ENCODE data around the gene WDR45.

WDR45 gene

DNA sequence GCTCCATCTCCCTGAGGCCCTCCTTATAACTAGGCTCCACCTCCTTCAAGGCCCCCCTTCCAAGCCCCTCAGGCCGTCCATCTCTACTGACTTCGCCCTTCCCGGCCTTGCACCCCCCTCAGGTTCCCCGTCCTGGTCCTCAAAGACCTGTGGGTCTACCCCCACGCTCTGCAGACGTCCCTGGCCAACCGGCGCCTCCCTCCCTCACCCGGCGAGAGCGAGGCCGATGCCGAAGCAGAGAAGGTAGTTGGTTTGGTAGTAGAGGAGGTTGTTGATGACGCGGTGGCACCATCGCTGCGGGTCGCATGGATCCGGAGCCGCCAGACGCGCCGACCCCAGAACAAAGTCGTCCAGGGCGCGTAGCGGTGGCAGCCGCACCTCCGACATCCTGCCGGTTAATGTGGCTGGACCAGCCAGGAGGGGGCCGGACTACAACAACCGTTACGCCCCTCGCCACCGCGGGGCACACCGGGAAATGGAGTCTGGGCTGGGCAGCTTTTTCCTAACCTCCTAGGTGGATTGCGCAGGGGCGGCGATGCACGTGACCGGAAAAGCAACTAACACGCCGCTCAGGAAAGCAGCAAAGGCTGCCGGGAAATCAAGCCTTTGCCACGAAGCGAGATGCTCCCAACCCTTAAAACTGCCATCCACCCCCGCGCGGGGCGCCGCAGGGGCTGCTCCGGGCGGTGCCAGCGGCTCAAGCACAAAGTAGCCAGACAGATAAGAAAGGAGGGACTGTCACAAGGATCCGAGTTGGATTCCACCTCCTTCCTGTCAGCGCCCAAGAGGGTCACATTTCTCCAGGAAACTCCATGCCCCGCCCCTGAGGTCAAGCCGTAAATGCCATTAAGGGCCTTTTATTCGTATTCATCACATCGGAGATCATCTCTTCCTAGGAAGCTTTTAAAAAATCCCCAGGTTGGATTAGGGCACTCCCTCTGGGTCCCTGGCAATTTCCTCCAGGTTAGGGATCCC is 5.8 kb downstream of the WDR45 start, which contains the start of gene PRAF2:
PRAF2 (minus strand) TSS at position 402 of the 975 bp plus-strand sequence; CDS start at position 387, 15 bp downstream.
- peak; percentile 44 for DNase-seq

DNA sequence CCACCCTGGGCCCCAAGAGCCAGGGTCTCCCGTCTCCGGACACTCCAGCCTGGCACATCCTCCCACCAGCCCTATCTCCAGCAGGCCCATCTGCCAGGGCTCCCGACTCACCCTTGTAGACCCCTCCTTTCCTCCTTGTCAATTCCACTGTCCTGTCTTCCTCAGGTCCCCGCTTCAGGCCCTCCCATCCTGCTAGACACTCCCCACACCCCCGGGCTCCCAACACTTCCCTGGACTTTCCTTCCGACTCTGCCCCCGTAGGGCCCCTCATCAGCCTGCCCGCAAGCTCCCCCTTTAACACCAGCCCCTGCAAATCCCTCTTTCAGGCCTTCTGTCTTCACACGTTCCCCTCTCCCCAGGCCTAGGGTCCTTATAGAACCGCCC is 7.0 kb downstream of the WDR45 start:
- DNase-seq: no peak

DNA sequence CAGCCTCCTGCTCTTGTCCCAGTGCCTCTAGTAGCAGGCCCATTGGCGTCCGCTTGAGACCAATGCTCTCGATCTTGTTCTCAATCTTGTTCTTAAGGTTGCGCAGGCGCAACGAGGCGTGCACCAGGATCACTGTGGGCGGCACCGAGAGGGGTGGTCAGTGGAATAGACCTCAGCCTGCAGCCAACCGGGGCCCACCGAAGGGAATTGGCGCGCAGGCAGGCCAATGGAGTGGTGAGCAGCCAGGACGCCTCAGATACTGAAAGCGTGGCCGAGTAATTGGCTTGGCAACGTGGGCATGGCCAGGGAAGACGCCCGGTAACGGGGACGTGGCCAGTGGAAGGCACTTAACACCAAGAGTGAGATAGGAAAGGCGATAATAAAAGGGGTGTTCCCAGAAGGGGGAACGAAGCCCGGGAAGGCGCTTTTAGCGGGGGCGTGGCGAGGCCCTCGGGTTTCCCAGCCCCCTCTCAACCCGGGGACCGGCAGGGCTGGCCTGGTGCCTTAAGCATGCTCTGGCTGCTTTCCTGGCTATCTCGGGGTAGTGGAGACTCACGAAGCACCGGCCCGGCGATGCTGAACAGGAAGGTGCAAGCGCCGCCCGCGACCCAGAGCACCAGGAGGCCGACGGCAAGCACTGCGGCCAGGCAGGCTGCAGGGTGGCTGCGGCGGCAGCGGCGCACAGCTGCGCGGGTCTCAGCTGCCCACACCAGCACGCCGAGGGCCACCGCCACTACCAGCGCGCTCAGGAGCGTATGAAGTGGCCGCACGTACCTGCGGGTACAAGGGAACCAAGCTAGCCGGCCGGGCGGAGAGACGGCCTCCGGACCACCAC is 7.6 kb downstream of the WDR45 start:
- DNase-seq: no peak

DNA sequence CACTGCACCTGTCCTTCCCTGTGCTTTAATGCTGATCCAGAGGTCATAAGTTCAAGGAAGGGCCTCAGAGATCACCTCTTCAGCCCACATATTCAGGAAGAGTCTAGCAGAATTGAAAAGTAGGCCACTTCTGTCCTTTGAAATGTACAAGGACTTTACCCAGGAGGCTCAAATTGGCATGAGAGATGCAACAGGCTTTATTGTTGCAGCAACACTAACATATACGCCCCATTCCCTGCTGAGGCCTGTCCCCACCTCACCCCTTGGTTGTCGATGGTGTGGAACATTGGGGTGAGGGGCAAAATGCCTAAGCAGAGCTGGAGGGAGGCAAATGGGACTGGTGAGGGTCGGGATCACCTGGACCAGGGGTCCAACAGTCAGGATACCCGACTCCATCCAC is 8.7 kb downstream of the WDR45 start:
- no peak for DNase-seq

DNA sequence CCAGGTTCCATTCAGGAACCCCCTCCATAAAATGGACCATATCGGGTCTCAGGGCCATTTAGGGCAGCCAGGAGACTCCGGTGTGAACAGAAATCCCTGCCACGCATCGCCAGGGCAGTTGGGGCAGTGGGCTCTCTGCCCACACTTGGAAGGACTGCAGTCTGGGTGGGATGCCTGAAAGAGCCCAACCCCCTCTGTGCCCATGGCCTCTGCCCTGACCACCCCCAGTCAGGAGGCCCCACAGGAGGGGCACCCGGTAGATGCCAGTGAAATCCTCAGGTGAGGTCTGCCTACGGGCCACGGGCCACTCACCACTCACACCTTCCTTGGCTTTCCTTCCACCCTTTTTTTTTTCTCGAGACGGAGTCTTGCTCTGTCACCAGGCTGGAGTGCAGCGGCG is 10.6 kb downstream of the WDR45 start:
- no peak for DNase-seq

DNA sequence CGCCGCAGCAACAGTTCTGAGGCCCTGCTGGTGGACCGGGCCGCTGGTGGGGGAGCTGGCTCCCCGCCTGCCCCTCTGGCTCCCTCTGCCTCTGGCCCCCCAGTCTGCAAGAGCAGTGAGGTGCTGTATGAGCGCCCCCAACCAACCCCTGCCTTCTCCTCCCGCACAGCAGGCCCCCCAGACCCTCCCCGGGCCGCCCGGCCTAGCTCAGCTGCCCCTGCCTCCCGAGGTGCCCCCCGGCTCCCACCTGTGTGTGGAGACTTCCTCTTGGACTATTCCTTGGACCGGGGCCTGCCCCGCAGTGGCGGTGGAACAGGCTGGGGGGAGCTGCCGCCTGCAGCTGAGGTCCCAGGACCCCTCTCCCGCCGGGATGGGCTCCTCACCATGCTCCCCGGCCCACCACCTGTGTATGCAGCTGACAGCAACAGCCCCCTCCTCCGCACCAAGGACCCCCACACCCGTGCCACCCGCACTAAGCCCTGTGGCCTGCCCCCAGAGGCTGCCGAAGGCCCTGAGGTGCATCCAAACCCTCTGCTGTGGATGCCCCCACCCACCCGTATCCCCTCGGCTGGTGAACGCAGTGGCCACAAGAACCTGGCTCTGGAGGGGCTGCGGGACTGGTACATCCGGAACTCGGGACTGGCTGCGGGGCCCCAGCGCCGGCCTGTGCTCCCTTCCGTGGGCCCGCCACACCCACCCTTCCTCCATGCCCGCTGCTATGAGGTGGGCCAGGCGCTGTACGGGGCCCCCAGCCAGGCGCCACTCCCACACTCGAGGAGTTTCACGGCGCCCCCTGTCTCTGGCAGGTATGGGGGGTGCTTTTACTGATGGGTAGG is 12.2 kb downstream of the WDR45 start:
- DNase-seq: no peak

DNA sequence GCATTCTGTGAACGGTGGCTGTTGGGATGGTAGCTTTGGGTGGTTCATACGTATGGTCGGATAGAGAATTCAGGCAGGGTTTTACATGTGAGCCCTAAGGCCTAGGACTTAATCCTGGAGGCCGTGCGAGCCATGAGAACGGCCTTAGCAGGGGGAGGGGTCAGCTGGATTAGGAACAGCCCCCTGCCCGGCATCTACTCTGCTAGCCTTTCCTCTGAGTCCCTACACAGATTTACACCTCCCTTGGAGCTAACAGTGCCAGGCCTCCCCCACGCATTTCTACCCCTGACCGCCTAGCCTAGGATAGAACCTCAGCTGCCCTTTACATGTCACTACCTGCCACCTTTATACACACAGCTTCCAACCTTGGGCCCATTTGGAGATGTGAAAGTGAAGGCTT is 13.0 kb downstream of the WDR45 start:
- no peak for DNase-seq

DNA sequence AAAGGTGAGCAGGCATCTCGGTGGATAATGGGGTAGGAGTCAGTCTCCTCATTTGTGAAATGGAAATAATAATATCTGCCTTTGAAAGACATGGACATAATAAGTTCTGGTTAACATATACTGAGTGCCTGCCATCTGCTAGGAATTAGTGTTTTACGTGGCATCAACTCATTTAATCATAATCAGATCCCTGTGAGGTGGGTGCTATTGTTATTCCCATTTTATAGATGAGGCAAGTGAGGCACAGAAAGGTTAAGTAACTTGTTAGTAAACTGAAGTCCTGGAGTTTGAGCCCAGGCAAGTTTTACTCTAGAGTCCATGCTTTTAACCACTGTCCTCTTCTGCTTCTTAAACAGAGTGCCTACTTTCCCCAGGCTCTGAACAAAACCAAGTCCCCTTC is 13.4 kb downstream of the WDR45 start:
- DNase-seq: no peak

DNA sequence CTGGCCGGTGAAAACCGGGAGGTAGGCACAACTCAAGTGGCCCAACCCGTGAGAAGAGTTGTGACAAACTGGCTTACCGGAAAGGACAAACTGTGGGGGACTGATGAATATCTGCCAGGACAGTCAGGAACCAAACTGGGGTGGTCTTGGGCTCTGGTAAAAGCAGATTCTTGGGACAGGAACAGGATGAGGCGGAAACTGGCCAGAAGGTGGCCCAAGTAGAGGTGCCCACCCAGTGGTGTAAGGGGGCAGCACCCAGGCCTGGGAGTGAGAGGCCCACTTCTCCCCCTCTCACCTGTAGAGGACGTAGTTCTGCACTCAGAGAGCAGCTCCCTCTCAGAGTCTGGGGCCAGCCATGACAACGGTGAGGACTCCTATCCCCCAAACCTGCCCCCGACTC is 15.0 kb downstream of the WDR45 start:
- no peak for DNase-seq

DNA sequence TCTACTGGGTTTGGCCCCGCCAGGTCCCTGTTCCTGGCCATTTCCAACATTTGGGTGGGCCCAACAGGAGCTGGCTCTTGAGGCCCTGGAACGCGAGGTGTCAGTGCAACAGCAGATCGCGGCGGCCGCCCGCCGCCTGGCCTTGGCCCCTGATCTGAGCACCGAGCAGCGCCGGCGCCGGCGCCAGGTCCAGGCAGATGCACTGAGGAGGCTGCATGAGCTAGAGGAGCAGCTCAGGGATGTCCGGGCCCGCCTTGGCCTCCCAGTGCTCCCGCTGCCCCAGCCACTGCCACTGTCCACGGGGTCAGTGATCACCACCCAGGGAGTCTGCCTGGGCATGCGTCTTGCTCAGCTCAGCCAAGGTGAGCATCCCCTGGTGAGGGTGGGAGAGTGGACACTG is 15.4 kb downstream of the WDR45 start:
- no peak for DNase-seq

DNA sequence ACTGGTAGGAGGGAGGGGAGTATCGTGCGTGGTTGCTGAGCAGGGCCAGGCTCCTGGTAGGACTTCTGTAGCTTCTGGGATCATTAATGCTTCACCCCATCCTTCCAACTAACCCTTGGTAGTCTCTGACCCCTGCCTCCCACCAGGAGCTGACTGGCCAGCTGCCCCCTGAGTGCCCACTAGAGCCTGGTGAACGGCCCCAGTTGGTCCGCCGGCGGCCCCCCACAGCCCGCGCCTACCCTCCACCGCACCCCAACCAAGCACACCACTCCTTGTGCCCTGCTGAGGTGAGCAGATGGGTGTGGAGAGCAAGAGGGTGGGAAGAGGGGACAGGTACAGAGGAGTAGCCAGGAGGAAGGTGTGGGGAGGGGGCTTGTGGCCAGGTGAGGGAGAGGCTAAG is 16.0 kb downstream of the WDR45 start:
- no peak for DNase-seq

DNA sequence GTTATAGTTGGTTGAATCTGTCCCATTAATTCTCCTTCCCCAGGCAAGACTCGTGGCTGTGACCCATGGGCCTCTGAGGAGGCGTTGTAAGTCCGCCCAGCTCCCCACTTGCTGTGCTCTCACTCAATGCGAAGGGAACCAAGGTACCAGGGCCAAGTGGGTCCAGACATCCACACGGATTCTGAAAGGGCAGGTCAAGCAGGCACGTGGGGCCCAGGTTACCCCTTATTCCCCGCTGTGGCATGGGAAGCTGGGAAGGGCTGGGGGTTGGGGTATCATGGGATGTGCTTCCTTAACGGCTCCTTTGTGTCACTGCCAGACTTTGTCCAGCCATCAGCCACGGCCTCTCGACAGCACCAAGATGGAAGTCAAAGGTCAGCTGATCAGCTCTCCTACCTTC is 17.8 kb downstream of the WDR45 start:
- DNase-seq: no peak

DNA sequence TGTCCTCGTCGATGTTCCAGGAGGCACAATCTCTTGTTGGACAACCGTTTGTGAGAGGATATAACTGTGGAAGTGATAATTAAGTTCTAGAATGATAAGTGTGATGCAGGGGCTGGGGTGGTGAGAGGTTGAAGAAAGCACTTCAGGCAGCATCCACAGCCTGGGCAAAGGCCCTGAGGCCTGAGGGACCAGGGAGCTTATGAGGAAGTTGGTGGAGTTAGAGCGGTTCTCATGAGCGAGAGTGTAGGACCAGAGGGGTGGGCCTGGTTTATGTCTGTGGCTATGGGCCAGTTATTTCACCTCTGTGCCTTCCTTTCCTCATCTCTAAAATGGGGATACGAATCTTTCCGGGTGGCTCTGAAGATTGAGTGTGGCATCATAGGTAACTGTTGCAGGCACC is 18.2 kb downstream of the WDR45 start:
- DNase-seq: no peak

DNA sequence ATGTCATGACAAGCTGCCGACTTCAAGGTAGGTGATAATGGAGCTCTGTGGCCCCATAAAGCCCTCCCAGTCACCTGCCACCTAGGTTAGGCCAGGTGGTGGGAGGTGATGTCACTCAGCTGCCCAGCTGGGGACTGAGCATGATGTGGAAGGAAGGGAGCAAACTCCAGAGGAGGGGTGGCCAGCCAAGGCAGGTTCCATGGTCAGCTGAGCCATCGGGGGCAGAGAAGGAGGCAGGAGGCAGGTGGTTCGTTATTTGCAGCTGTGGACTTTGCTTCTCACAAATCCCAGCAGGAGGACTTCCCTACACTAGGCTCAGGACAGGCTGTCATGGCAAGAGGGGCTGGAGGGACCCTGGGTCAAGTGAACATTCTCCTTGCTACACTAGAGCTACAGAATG is 18.8 kb downstream of the WDR45 start:
- no peak for DNase-seq

DNA sequence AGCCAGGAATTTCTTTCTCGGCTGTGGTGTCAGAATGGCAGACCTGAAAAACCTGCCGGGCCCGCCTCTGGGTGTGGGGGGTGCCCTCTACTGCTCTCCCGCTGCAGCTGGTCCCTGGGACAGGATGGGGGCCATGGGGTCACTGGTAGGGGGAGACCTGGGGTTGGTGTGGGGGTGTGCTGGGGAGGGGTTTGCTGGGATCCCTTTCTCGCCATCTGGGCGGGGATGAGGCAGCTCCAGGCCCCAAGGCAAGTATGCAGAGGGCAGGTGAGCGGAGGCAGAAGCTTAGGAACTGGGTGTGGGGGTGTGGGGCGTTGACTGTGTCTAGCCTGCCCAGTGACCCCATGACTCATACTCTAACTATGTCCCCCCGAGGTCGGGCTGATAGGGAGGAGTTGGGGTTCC is 20.0 kb downstream of the WDR45 start:
- no peak for DNase-seq

DNA sequence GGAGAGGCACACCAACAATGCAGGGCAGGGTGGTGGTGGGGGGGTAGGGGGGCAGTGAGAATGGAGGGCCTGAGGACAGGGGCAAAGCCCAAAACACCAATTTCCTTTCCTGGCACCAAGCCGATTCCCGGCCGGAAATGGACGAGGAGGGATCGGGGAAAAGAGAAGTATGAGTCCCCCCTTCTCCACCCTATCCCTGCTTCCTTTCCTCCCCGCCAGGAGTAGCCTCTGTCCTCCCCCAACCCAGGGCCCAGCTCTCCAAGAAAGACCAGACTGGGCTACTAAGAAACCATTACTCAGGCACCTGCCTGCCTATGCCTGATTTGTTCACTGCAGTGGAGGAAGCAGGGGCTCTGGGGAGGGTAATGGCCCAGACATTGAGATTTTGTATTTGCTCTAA is 20.5 kb downstream of the WDR45 start:
- no peak for DNase-seq

DNA sequence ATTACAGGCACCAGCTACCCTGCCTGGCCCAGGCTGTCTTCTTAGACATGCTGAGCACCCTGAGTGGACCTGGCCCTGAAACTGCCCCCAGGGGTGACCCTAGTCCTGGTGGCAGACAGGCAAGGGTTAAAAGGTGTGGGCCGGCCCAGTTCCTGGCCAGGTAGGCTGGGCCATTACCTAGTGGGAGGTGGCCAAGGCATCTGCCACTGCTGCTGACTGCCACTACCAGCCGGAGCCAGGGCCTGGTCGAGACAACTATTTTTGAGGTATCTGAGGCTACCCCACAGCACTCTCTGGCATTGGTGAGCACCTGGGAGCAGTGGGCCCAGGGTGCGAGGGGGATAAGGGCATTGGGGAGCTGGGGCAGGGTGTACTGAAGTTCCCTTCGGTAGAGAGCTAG is 20.9 kb downstream of the WDR45 start, which contains the start of gene CCDC120:
CCDC120 (plus strand) TSS at position 206 of the 400 bp plus-strand sequence. CDS start 3,043 bp downstream, outside the sequence.
- DNase-seq: no peak

DNA sequence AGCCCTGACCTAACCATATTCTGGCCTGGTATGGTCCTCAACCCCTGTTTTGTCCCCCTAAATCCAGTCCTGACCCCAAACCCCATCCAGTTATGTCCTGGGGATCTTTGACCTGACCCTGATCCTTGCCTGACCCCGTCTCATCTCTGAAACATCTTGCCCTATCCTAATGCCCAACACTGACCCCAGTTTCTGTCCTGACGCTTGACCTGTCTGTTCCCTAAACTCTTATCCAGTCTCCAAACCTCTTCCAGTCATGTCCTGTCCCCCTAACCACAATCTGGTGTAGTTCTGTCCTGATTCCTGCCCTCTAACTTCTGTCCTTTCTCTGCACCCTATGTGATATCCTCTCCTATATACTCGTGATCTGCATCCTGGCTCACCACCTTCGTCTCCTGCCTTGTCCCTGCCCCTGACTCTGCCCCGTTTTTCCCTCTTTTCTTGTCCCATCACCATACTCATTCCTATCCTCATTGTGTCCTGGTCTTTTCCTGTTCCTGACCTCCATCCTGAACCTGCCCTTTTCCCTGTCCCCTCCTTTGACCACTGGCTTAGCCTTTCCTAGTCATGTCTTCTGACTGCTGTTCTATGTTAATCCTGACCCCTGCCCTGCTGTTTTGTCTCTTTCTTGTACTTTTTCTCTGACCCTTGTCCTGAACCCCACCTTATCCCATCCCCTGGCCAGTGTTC is 25.5 kb downstream of the WDR45 start:
- DNase-seq: no peak

DNA sequence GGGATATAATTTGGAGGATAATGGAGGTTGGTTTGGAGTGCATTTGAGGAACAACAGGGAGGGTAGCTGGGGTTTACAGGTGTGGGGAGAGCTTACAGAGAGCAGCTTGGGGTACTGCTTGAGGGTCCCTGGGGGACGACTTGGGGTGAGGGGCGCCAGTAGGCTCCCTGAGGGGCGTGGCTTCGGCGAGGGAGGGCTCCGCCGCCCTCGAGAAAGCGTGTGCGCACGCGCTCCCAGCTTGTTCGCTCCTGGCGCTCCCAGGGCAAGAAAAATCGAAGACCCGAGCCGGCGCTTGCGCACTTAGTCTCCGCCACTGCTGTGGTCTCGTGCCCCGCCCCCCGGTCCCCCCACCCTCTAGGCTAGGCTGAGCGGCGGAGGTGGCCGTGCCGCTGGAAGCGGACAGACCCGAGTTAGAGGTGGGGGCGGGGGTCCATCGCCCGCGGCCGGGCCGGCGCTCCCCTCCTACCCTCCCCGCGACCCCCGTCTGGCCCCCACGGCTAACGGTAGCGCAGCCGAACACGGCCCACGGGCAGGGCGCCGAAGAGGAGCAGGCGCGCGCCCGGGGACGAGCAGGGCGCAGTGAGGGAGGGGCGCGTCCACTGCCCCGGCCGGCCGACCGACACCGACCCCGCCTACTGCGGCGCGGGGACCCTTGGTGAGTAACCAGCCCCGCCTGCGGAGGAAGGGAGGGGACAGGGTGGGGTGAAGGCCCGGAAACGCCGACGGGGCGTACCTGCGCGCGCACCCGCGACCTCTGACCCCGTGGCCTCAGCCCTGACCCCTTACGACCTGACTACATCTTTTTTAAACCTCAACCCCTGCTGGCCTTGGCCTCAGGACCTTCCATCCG is 26.2 kb downstream of the WDR45 start:
- no peak for DNase-seq

DNA sequence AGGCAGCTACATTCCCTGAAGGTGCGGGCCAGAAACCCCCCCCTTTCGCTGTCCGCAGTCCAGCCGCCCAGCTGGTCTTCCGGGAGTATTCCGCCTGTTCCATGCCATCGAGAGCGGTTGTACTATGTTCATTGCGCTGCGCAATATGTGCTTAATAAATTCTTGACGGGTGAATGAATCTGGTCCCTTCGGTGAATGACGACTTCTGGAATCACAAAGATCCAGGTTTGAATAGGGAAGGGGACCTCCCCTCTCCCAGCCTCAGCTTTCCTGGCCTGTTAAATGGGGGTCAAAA is 35.8 kb downstream of the WDR45 start:
- no peak for DNase-seq

DNA sequence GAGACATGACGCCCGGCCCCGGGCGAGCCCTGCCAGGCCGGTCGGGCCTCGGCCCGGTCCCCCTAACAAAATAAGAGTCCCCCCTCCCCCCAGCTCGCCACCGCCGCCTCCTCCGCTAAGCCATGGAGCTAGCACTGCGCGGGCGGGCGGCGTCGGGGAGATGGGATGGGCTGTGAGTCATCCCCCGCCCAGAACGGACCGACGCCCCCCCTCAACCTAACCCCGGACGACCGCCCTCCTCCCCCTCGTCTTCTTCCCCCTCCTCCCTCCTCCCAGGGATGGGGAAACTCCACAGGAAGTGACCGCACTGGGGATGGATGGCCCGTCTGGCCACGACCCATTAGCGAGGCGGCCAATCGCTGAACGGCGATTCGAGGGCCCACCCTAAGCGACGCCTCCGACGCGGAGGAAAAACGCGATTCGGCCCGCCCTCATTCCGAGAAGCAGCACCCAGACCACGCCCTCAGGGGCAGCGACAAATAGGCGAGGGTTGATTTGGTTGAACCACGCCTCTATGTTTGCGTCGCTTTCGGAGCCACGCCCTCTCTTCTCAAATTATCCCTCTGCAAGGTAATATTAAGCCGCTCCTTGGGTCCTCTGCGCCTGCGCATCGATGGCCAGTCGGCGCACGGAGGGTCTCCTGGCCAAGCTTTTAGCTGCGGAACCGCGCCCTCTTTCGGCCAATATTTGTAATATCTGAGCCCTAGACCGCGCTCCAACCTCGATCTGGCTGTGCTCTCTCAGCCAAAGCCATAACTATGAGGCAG is 36.3 kb downstream of the WDR45 start, which contains the start of gene TFE3:
TFE3 (minus strand) TSS at position 138 of the 767 bp plus-strand sequence; CDS start at position 7, 131 bp downstream.
- DNase-seq: peak; percentile 85
